ENCODE measurements around the gene CERK. TPM values are rescaled to one million over a fixed set of nuclear protein-coding genes. Genes with fewer than 3 reads are reported as not detected.
"Not testable (repeated sequence)": the region's sequence is repeated elsewhere in the genome, so short reads cannot be mapped to it uniquely, and the experiment has no call there.

Gene CERK
- total RNA-seq, 2 donors from 2014 or later: 90.7 to 124 TPM

GRCh38 chr22:46634973-46635685 is 102.9 kb downstream of the CERK start:
- H3K36me3 Mint-ChIP-seq (ENCODE audit: low read depth); H3K4me3 Mint-ChIP-seq; ATAC-seq (replicated peaks); H3K27ac Mint-ChIP-seq; H3K9me3 Mint-ChIP-seq; H3K27me3 Mint-ChIP-seq; H3K4me1 Mint-ChIP-seq: not testable (repeated sequence)

Other genes starting within 250 kb of the CERK start
- under 1 TPM; 0.32 to 0.48 TPM for gene CELSR1, start 200.6 kb downstream of the CERK start, total RNA-seq
- 10 to 100 TPM; 23.6 to 51.0 TPM for gene GRAMD4, start 117.9 kb downstream of the CERK start, total RNA-seq
- gene TBC1D22A, start 24.4 kb upstream of the CERK start, total RNA-seq: 100 to 1,000 TPM in 1 of 2 donors, 10 to 100 TPM in 1; 52.4 to 108 TPM